Caki2 (cell line): ENCODE data around the gene MITD1. TPM values are rescaled to one million over a fixed set of nuclear protein-coding genes. Genes with fewer than 3 reads are reported as not detected.
A peak's percentile ranks its signal among the peaks of the same experiment; 100 is the strongest.
"Not testable (repeated sequence)": the region's sequence is repeated elsewhere in the genome, so short reads cannot be mapped to it uniquely, and the experiment has no call there.

Experiments
- DNase-seq: peaks from one replicate; pipeline ENCODE4 v3.0.0-alpha.2; 2015; ENCODE audit warnings: low read depth
- in situ Hi-C: cut with HindIII; loops from 2 replicates; pipeline ENCODE4 v1.10.0; 2016; ENCODE audit warnings: low sequenced_read_pairs, low pct_unique_long_range_greater_than_20kb, mixed read lengths
- total RNA-seq: library from RNA; depleted of rRNA; stranded (reverse); fragments of >200 nt; shearing (Covaris generic); gene quantifications from 2 replicates; pipeline ENCODE4 v1.2.3, GENCODE V29; 2014; ENCODE audit warnings: low replicate concordance; rRNA removed

The MITD1 gene
- total RNA-seq = 30.1 and 40.0 TPM in 2 replicates

GRCh38 chr2:99180755-99181623 is at the start of gene MITD1, which contains the start of gene MRPL30:
TSS of gene MITD1 (minus strand) at chr2:99181058. CDS start at chr2:99180981, 77 bp downstream.
TSS of gene MRPL30 (plus strand) at chr2:99181184. CDS start at chr2:99186204, 5,020 bp downstream.
- peak; percentile 93 for DNase-seq
- in situ Hi-C loops = no loop called here

DNA sequence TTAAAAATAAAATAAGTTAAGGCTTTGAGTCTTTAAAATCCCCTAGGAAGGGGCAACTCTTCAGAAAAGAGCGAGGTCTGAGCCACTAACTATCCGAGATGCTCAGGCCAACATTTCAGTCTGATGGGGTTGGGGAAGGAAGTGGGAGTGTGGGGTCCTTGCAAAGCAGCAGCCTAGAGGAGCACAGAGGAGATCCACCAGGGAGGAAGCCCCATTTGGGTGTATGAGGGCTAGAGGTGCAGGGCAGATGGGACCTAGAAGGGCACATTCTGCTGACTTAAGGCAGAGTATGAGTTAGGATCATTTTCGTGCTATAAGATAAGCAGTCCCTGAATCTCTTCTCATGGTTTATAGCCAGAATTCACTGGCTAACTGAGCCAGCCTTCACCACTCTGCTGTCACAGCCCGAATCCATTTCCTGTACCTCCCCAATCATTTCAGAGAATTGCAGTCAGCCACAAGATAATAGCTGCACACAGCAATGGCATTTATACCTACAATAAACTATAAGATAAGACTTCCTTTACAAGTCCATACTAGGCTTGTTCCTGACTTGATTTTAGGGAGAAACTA is 37.2 kb upstream of the MITD1 start:
- no peak for DNase-seq
- in situ Hi-C loops = no loop called here

- in situ Hi-C loops = no loop called here
- DNase-seq = no peak
Observed at GRCh38 chr2:99216096-99216495, 35.2 kb upstream of the MITD1 start.

DNA sequence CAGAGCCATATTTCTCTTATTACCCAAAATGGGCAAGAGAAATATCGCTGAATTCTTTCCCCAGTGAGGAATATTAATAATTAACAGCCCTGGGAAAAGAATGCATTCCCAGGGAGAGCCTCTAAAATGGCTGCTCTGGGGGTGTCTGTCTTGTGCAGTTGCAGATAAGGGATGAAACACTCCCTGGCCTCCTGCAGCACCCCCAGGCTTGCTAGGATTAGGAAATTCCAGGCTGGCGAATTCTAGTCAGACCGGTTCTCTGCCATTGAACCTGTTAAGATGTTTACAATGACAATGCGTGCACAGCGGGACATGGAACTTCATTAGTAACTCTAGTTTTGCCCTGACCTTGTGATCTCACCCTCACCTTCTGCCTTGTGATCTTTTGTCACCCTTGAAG is 24.6 kb upstream of the MITD1 start:
- peak; percentile 9 for DNase-seq
- in situ Hi-C loops = no loop called here

DNA sequence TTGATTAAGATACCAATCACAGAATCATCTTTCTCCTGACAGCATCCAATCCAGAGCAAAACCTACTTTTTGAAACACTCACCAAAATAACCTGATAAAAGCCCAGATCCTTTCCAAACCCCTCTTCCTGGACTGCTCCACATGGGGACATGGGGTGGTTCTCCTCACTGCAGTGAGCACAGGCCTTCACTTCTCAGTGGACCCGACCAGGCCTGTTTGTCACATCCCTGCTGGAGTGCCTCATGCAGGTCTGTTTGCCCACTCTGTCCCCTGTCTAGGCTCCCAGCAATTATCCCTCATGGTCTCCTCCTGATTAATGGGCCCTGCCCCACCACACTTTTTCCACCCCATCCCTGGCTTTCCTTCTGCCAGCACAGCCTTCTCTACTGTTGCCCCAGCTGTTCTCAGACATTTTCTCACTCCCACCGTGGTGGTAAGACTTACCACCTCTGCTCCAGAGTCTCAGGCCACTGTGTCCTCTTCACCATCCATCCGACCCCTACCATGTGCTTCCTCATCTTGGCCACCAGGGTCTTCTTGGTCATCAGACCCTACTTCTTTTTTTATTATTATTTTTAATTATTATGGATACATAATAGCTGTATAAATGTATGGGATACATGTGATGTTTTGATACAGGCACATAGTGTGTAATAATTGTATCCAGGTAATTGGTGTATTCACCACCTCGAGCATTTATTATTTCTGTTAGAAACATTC is 21.3 kb upstream of the MITD1 start:
- no peak for DNase-seq
- in situ Hi-C loops = no loop called here

- in situ Hi-C loops = no loop called here
- DNase-seq = no peak
Observed at GRCh38 chr2:99200076-99200800, 19.4 kb upstream of the MITD1 start.

DNA sequence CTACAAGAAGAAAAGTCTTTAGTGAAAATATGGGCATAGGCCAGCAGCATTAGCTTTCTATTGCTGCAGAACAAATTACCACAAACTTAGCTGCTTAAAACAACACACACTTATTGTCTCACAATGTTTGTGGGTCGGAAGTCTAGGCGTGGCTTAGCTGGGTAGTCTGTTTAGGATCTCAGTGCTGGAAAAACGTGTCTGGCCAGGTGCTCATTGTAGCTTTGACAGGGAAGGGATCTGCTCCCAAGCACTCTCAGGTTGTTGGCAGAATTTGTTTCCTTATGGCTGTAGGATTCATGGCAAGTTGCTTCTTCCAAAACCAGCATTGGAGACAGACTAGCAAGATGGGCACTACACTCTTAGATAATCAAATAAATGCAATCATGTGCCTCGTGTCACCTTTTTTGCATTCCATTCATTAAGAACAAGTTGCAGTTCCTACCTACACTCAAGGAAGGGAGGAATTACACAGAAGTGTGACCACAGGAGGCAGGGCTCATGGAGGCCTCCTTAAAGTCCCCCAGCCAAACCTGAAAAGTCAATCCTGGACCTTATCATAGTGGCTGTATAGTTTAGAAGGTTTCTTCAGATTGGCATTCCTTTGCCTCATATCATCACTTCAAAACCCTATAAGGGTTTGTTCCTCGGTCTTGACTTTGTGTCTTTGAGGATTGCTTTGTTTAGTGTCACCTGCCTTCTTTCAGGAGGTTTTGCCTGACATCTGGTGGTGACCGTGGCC is 17.4 kb upstream of the MITD1 start:
- in situ Hi-C loops = no loop called here
- no peak for DNase-seq

DNA sequence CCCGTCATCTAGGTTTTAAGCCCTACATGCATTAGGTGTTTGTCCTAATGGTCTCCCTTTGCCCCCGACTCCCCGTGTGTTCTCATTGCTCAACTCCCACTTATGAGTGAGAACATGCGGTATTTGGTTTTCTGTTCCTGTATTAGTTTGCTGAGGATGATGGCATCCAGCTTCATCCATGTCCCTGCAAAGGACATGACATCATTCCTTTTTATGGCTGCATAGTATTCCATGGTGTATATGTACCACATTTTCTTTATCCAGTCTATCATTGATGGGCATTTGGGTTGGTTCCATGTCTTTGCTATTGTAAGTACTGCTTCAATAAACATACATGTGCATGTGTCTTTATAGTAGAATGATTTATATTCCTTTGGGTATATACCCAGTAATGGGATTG is 11.5 kb upstream of the MITD1 start:
- in situ Hi-C loops, DNase-seq: not testable (repeated sequence)

DNA sequence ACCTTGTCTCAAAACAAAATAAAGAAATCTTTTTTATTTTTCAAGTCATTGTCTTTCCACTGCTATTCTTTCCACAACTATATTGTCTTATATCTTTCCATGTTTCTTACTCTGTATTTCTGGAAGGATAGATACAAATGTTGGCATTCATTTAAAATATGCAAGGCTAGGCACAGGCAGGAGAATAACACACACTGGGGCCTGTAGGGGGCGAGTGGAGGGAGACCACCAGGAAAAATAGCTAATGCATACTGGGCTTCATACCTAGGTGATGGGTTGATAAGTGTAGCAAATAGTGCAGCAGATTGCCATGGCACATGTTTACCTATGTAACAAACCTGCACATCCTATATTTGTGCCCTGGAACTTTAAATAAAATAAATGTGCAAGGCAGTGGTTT is 9.7 kb upstream of the MITD1 start:
- no peak for DNase-seq
- in situ Hi-C loops = no loop called here

GRCh38 chr2:99188357-99188756 is 7.5 kb upstream of the MITD1 start:
- in situ Hi-C loops = no loop called here
- no peak for DNase-seq

DNA sequence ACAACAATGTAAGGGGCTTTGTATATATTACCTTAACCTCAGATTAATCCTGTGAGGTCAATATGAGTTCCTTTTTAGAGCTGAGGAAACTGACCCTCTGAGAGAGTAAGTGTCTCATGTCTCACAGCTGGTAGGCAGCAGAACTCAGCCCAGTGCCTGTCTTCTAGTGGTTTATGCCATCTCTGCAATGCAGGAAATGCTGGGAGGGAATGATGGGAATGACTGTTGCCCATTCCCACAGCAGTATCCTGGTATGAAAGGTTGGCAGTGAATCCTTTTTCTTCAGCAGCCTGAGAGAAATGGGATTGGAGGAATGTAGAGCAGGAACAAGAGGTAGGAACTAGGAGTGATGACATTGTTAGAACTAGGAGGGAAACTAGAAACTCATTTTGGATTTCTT is 6.2 kb upstream of the MITD1 start:
- in situ Hi-C loops = no loop called here
- DNase-seq = no peak

DNA sequence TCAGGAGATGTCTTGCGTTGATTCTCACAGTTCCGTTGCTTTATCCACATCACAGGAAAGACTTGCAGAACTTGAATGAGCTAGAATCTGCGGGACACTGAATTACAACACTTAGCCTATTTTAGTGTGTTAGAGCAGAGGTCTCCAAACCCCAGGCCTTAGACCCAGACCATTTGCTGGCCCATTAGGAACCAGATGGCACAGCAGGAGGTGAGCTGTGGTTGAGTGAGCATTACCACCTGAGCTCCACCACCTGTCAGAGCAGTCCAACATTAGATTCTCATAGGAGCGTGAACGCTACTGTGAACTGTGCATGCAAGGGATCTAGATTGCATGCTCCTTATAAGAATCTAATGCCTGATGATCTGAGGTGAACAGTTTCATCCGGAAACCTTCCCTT is 4.0 kb upstream of the MITD1 start:
- in situ Hi-C loops = no loop called here
- no peak for DNase-seq

DNA sequence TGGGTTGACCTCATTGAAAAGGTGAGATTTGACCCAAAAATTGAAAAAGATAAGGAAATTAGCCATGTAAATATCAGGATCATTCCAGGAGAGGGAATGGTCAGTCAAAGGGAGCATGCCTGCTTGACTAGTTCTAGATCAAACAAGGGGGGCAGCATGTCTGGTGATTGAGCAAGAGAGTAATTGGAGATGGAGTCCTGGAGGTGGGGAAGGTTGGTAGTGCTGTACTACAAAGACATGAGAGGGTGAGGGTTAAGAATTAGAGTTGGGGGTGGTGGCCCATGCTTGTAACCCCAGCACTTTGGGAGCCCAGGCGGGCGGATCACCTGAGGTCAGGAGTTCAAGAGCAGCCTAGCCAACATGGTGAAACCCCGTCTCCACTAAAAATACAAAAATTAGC is 2.2 kb upstream of the MITD1 start:
- in situ Hi-C loops = no loop called here
- DNase-seq = no peak

GRCh38 chr2:99181624-99182000 is 754 bp upstream of the MITD1 start:
- no peak for DNase-seq
- in situ Hi-C loops = no loop called here

DNA sequence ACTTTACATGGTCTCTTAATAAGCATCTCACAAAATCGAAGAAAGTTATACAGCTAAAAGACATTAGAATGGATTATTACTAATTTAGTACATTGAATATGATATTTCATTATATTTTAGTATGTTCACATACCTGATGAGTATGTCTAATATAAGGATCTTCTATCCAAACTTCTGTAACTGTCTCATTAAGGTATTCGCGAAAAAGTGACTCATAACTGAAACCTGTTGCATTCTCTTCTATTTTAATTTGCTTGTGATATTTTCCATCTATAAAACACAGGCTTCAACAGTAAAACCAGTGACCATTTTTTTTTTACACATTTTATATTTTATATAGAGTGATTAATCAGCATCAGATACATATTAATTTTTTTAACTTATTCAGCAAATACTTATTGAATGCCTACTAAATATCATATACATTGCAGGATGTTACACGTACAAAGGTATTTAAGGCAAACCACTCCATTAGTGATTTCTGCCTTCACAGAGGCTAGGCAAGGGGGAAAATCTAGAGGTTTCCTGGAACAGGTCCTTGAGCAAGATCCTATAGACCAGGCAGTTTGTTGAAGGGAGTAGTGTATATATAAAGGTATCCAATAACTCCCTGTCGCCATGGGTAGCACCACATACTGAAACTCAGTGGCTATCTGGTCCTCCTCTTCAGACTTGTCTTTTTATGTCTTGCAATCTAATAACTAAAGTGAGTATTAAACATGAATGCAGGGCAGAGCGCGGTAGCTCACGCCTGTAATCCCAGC is 9.3 kb downstream of the MITD1 start:
- in situ Hi-C loops = no loop called here
- DNase-seq = no peak

GRCh38 chr2:99169534-99169933 is 11.3 kb downstream of the MITD1 start:
- no peak for DNase-seq
- in situ Hi-C loops = no loop called here

GRCh38 chr2:99166218-99166617 is 14.6 kb downstream of the MITD1 start:
- in situ Hi-C loops = no loop called here
- no peak for DNase-seq
